Measurements from ENCODE around the gene KDM5A.
"Not testable (repeated sequence)": the region's sequence is repeated elsewhere in the genome, so short reads cannot be mapped to it uniquely, and the experiment has no call there.

KDM5A gene

GRCh38 chr12:237026-237815 is 151.9 kb downstream of the KDM5A start:
- DNase-seq, result no peak

- no peak for DNase-seq
Measured at GRCh38 chr12:236445-236844, 152.7 kb downstream of the KDM5A start.

- DNase-seq, result not testable (repeated sequence)
Measured at GRCh38 chr12:235967-236366, 153.2 kb downstream of the KDM5A start.

- DNase-seq, result no peak
Measured at GRCh38 chr12:234891-235415, 154.2 kb downstream of the KDM5A start.

GRCh38 chr12:234019-234418 is 155.1 kb downstream of the KDM5A start:
- DNase-seq, result no peak

GRCh38 chr12:233615-233968 is 155.5 kb downstream of the KDM5A start:
- no peak for DNase-seq

- no peak for DNase-seq
Measured at GRCh38 chr12:232731-233614, 156.1 kb downstream of the KDM5A start.

GRCh38 chr12:230925-231671 is 158.0 kb downstream of the KDM5A start:
- no peak for DNase-seq

All from effector CD8-positive, alpha-beta T cell (primary cell).